Naive thymus-derived CD8-positive, alpha-beta T cell (primary cell): ENCODE measurements around the gene CYP2E1. TPM values are rescaled to one million over a fixed set of nuclear protein-coding genes. Genes with fewer than 3 reads are reported as not detected.
"Not testable (repeated sequence)": the region's sequence is repeated elsewhere in the genome, so short reads cannot be mapped to it uniquely, and the experiment has no call there.

Source experiments
- ATAC-seq, 2 donors: fragments of 150-1000 bp; cut with Tn5 transposase in 1 of 2; sonication (Bioruptor Pico), chemical (Tn5 transposase) in 1 of 2; 1 replicate in 1 of 2; 2 replicates in 1 of 2; pipeline ENCODE4 v1.10.0; 2021; ENCODE audit warnings: mild to moderate bottlenecking in 2 of 2, moderate library complexity in 2 of 2
- POLR2A ChIA-PET: fragments of 350-600 bp; sonication (Branson Sonifier 250); formaldehyde crosslinking; loops from one replicate; lab custom pipeline; 2021; ENCODE audit warnings: antibody characterized with exemption; lab: Charles Lee
- DNase-seq, 10 donors: peaks; one replicate each; pipeline versions ENCODE4 v3.0.0 to v3.0.0-alpha.2; 2020 to 2022
- H3K27ac Mint-ChIP-seq, 10 donors: one replicate each; pipeline ENCODE4 v1.8.0; 2020 to 2022; ENCODE audit warnings: mild to moderate bottlenecking in 10 of 10, mixed read lengths in 10 of 10, moderate library complexity in 4 of 10, inconsistent platforms in 1 of 10
- H3K27me3 Mint-ChIP-seq, 5 donors: one replicate each; pipeline ENCODE4 v1.8.0; 2021 to 2022; ENCODE audit warnings: mixed read lengths in 5 of 5
- H3K36me3 Mint-ChIP-seq, 3 donors: one replicate each; pipeline ENCODE4 v1.8.0; 2020 to 2022; ENCODE audit warnings: mixed read lengths in 3 of 3, mild to moderate bottlenecking in 2 of 3, inconsistent platforms in 1 of 3
- H3K4me1 Mint-ChIP-seq, 4 donors: one replicate each; pipeline ENCODE4 v1.8.0; 2021 to 2022; ENCODE audit warnings: mixed read lengths in 4 of 4
- H3K4me3 Mint-ChIP-seq, 10 donors: one replicate each; pipeline ENCODE4 v1.8.0; 2020 to 2022; ENCODE audit warnings: mild to moderate bottlenecking in 10 of 10, mixed read lengths in 10 of 10, moderate library complexity in 6 of 10, inconsistent platforms in 1 of 10
- H3K9me3 Mint-ChIP-seq, 9 donors: one replicate each; pipeline ENCODE4 v1.8.0; 2020 to 2022; ENCODE audit warnings: mixed read lengths in 9 of 9, mild to moderate bottlenecking in 3 of 9, inconsistent platforms in 1 of 9, moderate library complexity in 1 of 9
- polyA plus RNA-seq, 3 donors: library from polyadenylated mRNA; unstranded; fragments of 300-500 nt; fragmentation: Illumina TruSeq; gene quantifications; one replicate each; pipeline ENCODE4 v1.2.3, GENCODE V29; 2021
- total RNA-seq, 8 experiments: library from RNA in 2 of 8; stranded (reverse) in 2 of 8; gene quantifications; one replicate each; pipeline ENCODE4 v1.2.3 and lab custom pipeline; 2021 to 2026

The CYP2E1 gene
- total and polyA plus RNA-seq, 5 experiments from 2014 or later: 0.02 to 1.4 (median 1.2) TPM; not detected in 2

- Mint-ChIP-seq H3K4me3 (peak overlapping the region in 1 of 10 donors; percentile 36), H3K27ac (no peak overlapping the region)
Observed at GRCh38 chr10:133564816-133565215, 37.7 kb downstream of the CYP2E1 start.

GRCh38 chr10:133565441-133566294 lies 38.5 kb downstream of the CYP2E1 start, which contains the start of gene SYCE1:
SYCE1 (minus strand) TSS chr10:133565583; CDS start chr10:133565529, 54 bp downstream.
- POLR2A ChIA-PET: no interaction called here
- H3K36me3 Mint-ChIP-seq: no peaks in the 10 kb centered on the region
- peak within 1 kb of the TSS in 2 of 10 donors; percentile 39 to 74 for H3K4me3 Mint-ChIP-seq
- H3K4me1 Mint-ChIP-seq: no peaks in the 10 kb centered on the region
- ATAC-seq: peak; percentile 49 to 70
- H3K27ac Mint-ChIP-seq: peak within 1 kb of the TSS in 2 of 10 donors; percentile 27 to 71
- peaks cover 0 to 15% (median 4%) of the 10 kb centered on the region in 9 donors for H3K9me3 Mint-ChIP-seq
- peaks cover 9 to 22% (median 12%) of the 10 kb centered on the region in 5 donors for H3K27me3 Mint-ChIP-seq
- DNase-seq: peak in 2 of 10 donors; percentile 32 to 72

More at GRCh38 chr10:133564816-133565215, 37.7 kb downstream of the CYP2E1 start:
- POLR2A ChIA-PET: no interaction called here
- Mint-ChIP-seq H3K9me3 (peaks cover 0 to 15% (median 4%) of the 10 kb centered on the region in 9 donors), H3K27me3 (peaks cover 8 to 22% (median 12%) of the 10 kb centered on the region in 5 donors), H3K36me3 (no peaks in the 10 kb centered on the region), H3K4me1 (no peaks in the 10 kb centered on the region)
- no peak for DNase-seq
- no peak for ATAC-seq

GRCh38 chr10:133567119-133567518 lies 40.0 kb downstream of the CYP2E1 start:
- no peaks in the 10 kb centered on the region for H3K36me3 Mint-ChIP-seq
- DNase-seq: no peak
- H3K4me3 Mint-ChIP-seq: peak overlapping the region in 1 of 10 donors; percentile 12
- H3K4me1 Mint-ChIP-seq: no peaks in the 10 kb centered on the region
- POLR2A ChIA-PET: no interaction called here
- H3K27me3 Mint-ChIP-seq: peaks cover 7 to 24% (median 12%) of the 10 kb centered on the region in 5 donors
- H3K27ac Mint-ChIP-seq: peak overlapping the region in 1 of 10 donors; percentile 73
- no peak for ATAC-seq
- peaks cover 0 to 15% (median 4%) of the 10 kb centered on the region in 9 donors for H3K9me3 Mint-ChIP-seq

GRCh38 chr10:133567609-133568286 lies 40.6 kb downstream of the CYP2E1 start:
- Mint-ChIP-seq H3K9me3 (peaks cover 0 to 16% (median 4%) of the 10 kb centered on the region in 9 donors), H3K4me3 (peak overlapping the region in 1 of 10 donors; percentile 19), H3K27me3 (peaks cover 7 to 24% (median 12%) of the 10 kb centered on the region in 5 donors), H3K36me3 (peaks cover 0 to under 1% (median under 1%) of the 10 kb centered on the region in 3 donors), H3K27ac (no peak overlapping the region), H3K4me1 (no peaks in the 10 kb centered on the region)
- POLR2A ChIA-PET: no interaction called here
- no peak for DNase-seq
- no peak for ATAC-seq

GRCh38 chr10:133568287-133568614 lies 41.1 kb downstream of the CYP2E1 start:
- peaks cover 0 to 6% (median 5%) of the 10 kb centered on the region in 3 donors for H3K36me3 Mint-ChIP-seq
- H3K4me1 Mint-ChIP-seq: no peaks in the 10 kb centered on the region
- DNase-seq (no peak), ATAC-seq (no peak)
- no peak overlapping the region for H3K27ac Mint-ChIP-seq
- peaks cover 7 to 26% (median 12%) of the 10 kb centered on the region in 5 donors for H3K27me3 Mint-ChIP-seq
- peaks cover 2 to 21% (median 9%) of the 10 kb centered on the region in 9 donors for H3K9me3 Mint-ChIP-seq
- no peak overlapping the region for H3K4me3 Mint-ChIP-seq
- POLR2A ChIA-PET: no interaction called here

GRCh38 chr10:133568831-133569527 lies 41.8 kb downstream of the CYP2E1 start:
- DNase-seq, POLR2A ChIA-PET, H3K4me3 Mint-ChIP-seq, H3K27ac Mint-ChIP-seq, H3K4me1 Mint-ChIP-seq: not testable (repeated sequence)
- H3K36me3 Mint-ChIP-seq: peaks cover 0 to 11% (median 7%) of the 10 kb centered on the region in 3 donors
- peaks cover 5 to 26% (median 16%) of the 10 kb centered on the region in 9 donors for H3K9me3 Mint-ChIP-seq
- H3K27me3 Mint-ChIP-seq: peaks cover 7 to 26% (median 12%) of the 10 kb centered on the region in 5 donors
- ATAC-seq: peak in 1 of 2 donors; percentile 35

GRCh38 chr10:133569801-133570200 lies 42.6 kb downstream of the CYP2E1 start:
- H3K27ac Mint-ChIP-seq, ATAC-seq, POLR2A ChIA-PET, DNase-seq, H3K4me1 Mint-ChIP-seq: not testable (repeated sequence)
- peaks cover 0 to 11% (median 7%) of the 10 kb centered on the region in 3 donors for H3K36me3 Mint-ChIP-seq
- peaks cover 2 to 23% (median 4%) of the 10 kb centered on the region in 5 donors for H3K27me3 Mint-ChIP-seq
- H3K4me3 Mint-ChIP-seq: peak overlapping the region in 1 of 10 donors; percentile 31
- peaks cover 5 to 25% (median 19%) of the 10 kb centered on the region in 9 donors for H3K9me3 Mint-ChIP-seq

GRCh38 chr10:133572055-133572454 lies 44.9 kb downstream of the CYP2E1 start:
- DNase-seq, POLR2A ChIA-PET, H3K4me1 Mint-ChIP-seq, H3K27ac Mint-ChIP-seq, H3K4me3 Mint-ChIP-seq, ATAC-seq: not testable (repeated sequence)
- Mint-ChIP-seq H3K36me3 (peaks cover 0 to 11% (median 7%) of the 10 kb centered on the region in 3 donors), H3K27me3 (peaks cover 0 to 14% (median 2%) of the 10 kb centered on the region in 5 donors), H3K9me3 (peaks cover 5 to 24% (median 17%) of the 10 kb centered on the region in 9 donors)

- ATAC-seq, DNase-seq, H3K4me1 Mint-ChIP-seq, H3K4me3 Mint-ChIP-seq, POLR2A ChIA-PET, H3K27me3 Mint-ChIP-seq: not testable (repeated sequence)
- Mint-ChIP-seq H3K27ac (peak overlapping the region in 1 of 10 donors; percentile 40), H3K9me3 (peaks cover 5 to 20% (median 16%) of the 10 kb centered on the region in 9 donors), H3K36me3 (peaks cover 0 to 11% (median 7%) of the 10 kb centered on the region in 3 donors)
Observed at GRCh38 chr10:133573460-133573859, 46.3 kb downstream of the CYP2E1 start.

GRCh38 chr10:133577037-133577436 lies 49.9 kb downstream of the CYP2E1 start:
- peaks cover 5 to 22% (median 17%) of the 10 kb centered on the region in 9 donors for H3K9me3 Mint-ChIP-seq
- POLR2A ChIA-PET, ATAC-seq, DNase-seq, H3K4me1 Mint-ChIP-seq, H3K4me3 Mint-ChIP-seq, H3K27ac Mint-ChIP-seq: not testable (repeated sequence)
- H3K27me3 Mint-ChIP-seq: peaks cover 5 to 17% (median 8%) of the 10 kb centered on the region in 5 donors
- peaks cover 0 to 11% (median 7%) of the 10 kb centered on the region in 3 donors for H3K36me3 Mint-ChIP-seq
